Panc1 (cell line): ENCODE measurements around the gene INTS2.

Experiments
- CTCF ChIP-seq: fragments of 450-650 bp; IDR thresholded peaks from 2 replicates; pipeline ENCODE4 v1.5.1; 2017; ENCODE audit warnings: mild to moderate bottlenecking
- POLR2AphosphoS5 ChIP-seq: IDR thresholded peaks from 2 replicates; pipeline ENCODE4 v1.6.1; 2012; ENCODE audit warnings: mild to moderate bottlenecking, low read depth, low read length, moderate library complexity

GRCh38 chr17:61908292-61909037 is 19.3 kb downstream of the INTS2 start:
- TF ChIP-seq CTCF (no peak), POLR2AphosphoS5 (no peak)
